ENCODE data around the gene CANX.

The CANX gene

DNA sequence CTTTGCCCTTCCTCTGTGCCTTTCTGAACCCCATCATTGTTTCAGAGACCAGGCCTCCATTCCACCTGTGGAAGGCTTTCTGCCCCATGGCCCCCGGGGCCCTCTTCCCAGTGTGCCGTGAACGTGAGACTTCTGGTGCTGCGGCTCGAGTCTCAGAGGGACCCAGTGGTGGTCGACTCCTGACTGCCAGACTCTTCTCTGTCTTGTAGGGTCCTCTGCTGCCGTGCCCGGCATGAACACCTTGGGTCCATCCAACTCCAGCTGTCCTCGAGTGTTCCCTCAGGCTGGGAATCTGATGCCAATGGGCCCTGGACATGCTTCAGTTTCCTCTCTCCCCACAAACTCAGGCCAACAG lies 74.9 kb downstream of the CANX start:
- in situ Hi-C loops (cut with MboI; ENCODE audit: low sequenced_read_pairs) = no loop called here

DNA sequence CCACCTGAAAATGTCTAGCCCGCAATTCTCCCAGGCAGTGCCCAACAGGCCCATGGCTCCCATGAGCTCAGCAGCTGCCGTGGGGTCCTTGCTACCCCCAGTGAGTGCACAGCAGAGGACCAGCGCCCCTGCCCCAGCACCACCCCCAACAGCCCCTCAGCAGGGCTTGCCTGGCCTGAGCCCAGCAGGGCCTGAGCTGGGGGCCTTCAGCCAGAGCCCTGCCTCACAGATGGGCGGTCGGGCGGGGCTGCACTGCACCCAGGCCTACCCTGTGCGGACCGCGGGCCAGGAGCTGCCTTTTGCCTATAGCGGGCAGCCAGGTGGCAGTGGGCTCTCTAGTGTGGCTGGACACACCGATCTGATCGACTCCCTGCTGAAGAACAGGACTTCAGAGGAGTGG lies 75.7 kb downstream of the CANX start:
- in situ Hi-C loops (cut with MboI; ENCODE audit: low sequenced_read_pairs) = no loop called here

DNA sequence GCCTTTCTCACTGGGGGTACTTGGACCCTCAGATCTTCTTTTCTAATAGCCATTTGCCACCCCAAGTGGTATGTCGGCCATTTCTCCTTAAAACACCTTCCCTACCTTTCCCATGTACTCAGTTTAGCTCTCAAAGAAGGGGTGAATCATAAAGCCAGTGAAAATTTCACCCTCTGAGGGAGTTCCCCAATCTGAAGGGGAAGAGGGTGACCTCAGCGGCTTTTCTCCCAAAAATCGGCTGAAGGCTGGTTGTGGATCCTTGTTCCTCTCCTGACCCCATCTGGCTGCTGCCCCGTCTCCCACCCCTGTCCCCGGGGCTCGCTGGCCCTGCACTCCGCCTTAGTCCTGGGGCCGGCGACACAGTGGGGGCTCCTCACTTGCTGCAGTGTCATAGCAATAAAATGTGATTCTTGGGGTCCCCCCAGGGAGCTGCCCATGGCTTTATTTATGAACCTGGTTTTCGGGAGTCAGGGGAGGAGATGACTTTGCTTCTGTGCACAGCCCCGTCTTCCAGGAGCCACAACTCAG lies 77.7 kb downstream of the CANX start:
- in situ Hi-C loops (cut with MboI; ENCODE audit: low sequenced_read_pairs) = no loop called here

DNA sequence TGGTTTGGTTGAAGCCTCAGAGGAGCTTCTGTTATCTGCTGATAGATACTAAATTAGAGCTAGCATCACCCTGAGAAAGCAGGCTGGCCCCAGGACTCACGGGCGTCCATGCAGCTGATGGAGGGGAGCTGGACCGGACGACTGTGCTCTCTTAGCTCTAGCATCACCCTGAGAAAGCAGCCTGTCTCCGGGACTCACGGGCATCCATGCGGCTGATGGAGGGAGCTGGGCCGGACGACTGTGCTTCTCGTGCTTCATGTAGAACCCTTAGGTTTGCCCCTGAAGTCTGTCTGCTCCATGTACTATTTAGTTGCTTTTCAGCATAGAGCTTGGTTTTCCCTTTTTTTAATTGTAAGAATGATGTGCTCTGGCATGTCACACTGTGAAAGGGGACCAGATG lies 78.7 kb downstream of the CANX start:
- in situ Hi-C loops (cut with MboI; ENCODE audit: low sequenced_read_pairs) = no loop called here

DNA sequence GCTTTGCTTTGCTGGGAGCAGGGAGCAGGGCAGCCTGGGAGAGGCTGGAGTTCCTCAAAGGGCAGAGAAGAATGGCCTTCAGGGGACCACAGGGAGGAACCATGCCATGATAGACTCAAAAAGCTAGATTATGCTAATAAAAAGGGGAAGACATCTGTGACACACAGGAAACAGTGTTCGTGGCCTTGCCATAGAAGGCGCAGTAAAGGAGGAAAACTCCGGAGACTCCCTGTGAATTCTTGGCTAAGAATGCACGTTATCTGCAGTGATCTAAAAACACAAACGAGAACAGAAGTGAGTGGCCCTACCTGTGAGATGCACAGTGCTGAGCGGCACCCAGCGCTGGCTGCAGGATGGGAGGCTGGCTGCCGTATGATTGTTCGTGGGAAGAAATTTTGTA lies 79.1 kb downstream of the CANX start:
- in situ Hi-C loops (cut with MboI; ENCODE audit: low sequenced_read_pairs) = no loop called here

DNA sequence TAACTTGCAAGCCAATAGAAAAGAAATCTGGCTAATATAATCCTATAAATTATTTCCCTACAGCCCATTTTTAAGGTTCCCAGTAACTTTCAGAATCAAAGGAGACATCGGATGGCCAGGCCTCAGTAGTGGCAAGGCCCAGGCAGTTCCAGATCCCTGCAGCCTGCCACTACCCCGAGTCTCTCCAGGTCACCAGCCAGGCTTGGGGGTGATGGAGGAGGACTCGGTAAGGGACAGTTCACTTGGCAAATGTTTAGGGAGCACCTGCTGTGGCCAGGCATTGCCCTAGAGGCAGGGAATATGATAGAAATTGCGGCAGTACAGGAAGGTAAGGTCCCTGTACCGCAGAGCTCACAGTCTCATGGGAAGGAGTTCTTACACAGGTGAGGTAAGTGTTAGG lies 79.8 kb downstream of the CANX start:
- in situ Hi-C loops (cut with MboI; ENCODE audit: low sequenced_read_pairs) = no loop called here

DNA sequence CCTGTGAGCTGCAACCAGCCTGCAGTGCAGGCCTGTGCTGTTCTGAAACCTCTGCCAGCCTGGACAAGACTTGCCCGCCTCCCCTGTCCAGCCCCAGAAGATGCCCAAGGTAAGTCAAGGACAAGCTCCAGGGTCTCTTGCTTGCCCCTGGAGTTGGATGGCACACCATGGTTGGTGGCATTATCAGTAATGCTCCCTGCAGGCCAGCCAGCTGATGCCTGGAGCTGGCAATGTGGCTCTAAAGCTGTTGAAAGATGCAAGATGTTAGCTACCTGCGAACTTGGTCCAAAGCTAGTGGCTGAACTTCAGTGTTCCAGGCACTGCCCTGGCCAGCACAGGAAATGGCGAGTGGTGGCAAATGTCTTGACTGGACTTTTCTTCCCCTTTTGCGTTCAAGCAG lies 81.1 kb downstream of the CANX start:
- in situ Hi-C loops (cut with MboI; ENCODE audit: low sequenced_read_pairs) = no loop called here

DNA sequence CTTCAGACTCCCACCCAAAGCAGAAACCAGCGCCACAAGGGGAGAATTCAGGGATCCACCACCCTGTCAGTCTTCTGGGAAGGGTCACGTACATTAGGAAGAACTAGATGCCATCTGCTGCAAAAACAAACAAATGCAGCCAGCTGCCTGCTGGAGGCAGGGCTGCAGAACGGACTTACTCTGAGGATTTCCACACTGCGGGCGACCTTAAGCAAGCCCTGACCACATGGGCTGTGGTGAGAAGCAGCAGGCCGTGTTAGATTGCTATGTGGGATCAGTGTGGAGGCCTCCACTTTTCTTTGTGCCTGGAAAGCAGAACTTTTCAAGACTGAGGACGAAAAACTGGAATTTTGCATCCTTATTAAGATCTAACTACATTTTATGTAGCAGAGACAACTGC lies 81.6 kb downstream of the CANX start:
- in situ Hi-C loops (cut with MboI; ENCODE audit: low sequenced_read_pairs) = no loop called here
